ENCODE measurements around the gene SHISAL1.
A peak's percentile ranks its signal among the peaks of the same experiment; 100 is the strongest.

Gene SHISAL1

GRCh38 chr22:44201665-44202064 lies 111.1 kb downstream of the SHISAL1 start:
- no peak for FAIRE-seq

GRCh38 chr22:44200855-44201550 lies 111.7 kb downstream of the SHISAL1 start:
- no peak for FAIRE-seq

More at GRCh38 chr22:44201665-44202064, 111.1 kb downstream of the SHISAL1 start:
- DNase-seq (ENCODE audit: extremely low spot score, insufficient read length, low read depth) = no peak

GRCh38 chr22:44200451-44200850 lies 112.3 kb downstream of the SHISAL1 start:
- FAIRE-seq (no peak), DNase-seq (ENCODE audit: extremely low spot score, insufficient read length, low read depth) (no peak)

More at GRCh38 chr22:44200855-44201550, 111.7 kb downstream of the SHISAL1 start:
- no peak for DNase-seq (ENCODE audit: extremely low spot score, insufficient read length, low read depth)

- no peak for FAIRE-seq
- DNase-seq (ENCODE audit: extremely low spot score, insufficient read length, low read depth) = no peak
These were observed 112.9 kb downstream of the SHISAL1 start for GRCh38 chr22:44199866-44200265.

- DNase-seq (ENCODE audit: extremely low spot score, insufficient read length, low read depth) (no peak), FAIRE-seq (no peak)
These were observed 113.6 kb downstream of the SHISAL1 start for GRCh38 chr22:44199164-44199563.

- FAIRE-seq = no peak
- DNase-seq (ENCODE audit: extremely low spot score, insufficient read length, low read depth) = no peak
These were observed 115.5 kb downstream of the SHISAL1 start for GRCh38 chr22:44197271-44197670.

- FAIRE-seq (no peak), DNase-seq (ENCODE audit: extremely low spot score, insufficient read length, low read depth) (no peak)
These were observed 116.0 kb downstream of the SHISAL1 start for GRCh38 chr22:44196731-44197131.

GRCh38 chr22:44196241-44196640 lies 116.5 kb downstream of the SHISAL1 start:
- DNase-seq (ENCODE audit: extremely low spot score, insufficient read length, low read depth) (no peak), FAIRE-seq (no peak)

GRCh38 chr22:44195189-44195871 lies 117.4 kb downstream of the SHISAL1 start:
- FAIRE-seq = peak; percentile 78
- no peak for DNase-seq (ENCODE audit: extremely low spot score, insufficient read length, low read depth)

- DNase-seq (ENCODE audit: extremely low spot score, insufficient read length, low read depth) = no peak
- FAIRE-seq = no peak
These were observed 118.2 kb downstream of the SHISAL1 start for GRCh38 chr22:44194569-44194968.

All from GM18507 (cell line).